Esophagus muscularis mucosa (tissue), 4 donors: ENCODE results near the gene FZD1. TPM values are rescaled to one million over a fixed set of nuclear protein-coding genes. Genes with fewer than 3 reads are reported as not detected.

Source experiments
- DNase-seq: peaks from one replicate; pipeline ENCODE4 v3.0.0-alpha.2; 2017; ENCODE audit errors: extremely low spot score
- H3K27ac ChIP-seq, 4 donors: fragments of 200-600 bp; sonication (generic); replicated peaks in 1 of 4; 1 replicate in 3 of 4; 2 replicates in 1 of 4; pipeline ENCODE4 v1.5.1; 2016 to 2019; ENCODE audit warnings: mild to moderate bottlenecking in 1 of 4
- H3K27me3 ChIP-seq, 4 donors: fragments of 200-600 bp; sonication (generic); one replicate each; pipeline versions ENCODE4 v1.5.1 to v1.6.0; 2016 to 2019
- H3K36me3 ChIP-seq, 4 donors: fragments of 200-600 bp; sonication (generic); one replicate each; pipeline ENCODE4 v1.5.1; 2016 to 2019
- H3K4me1 ChIP-seq, 4 donors: fragments of 200-600 bp; sonication (generic); one replicate each; pipeline ENCODE4 v1.5.1; 2016 to 2019
- H3K4me3 ChIP-seq, 4 donors: fragments of 200-600 bp; sonication (generic); 1 replicate in 2 of 4; 2 replicates in 2 of 4; pipeline ENCODE4 v1.5.1; 2016 to 2019; ENCODE audit warnings: mild to moderate bottlenecking in 4 of 4, moderate library complexity in 1 of 4
- H3K9me3 ChIP-seq, 4 donors: fragments of 200-600 bp; sonication (generic); 1 replicate in 3 of 4; 2 replicates in 1 of 4; pipeline ENCODE4 v1.5.1; 2016 to 2019
- EP300 ChIP-seq: sonication (generic); formaldehyde crosslinking; IDR thresholded peaks from one replicate; pipeline ENCODE4 v1.6.1; 2017; ENCODE audit warnings: antibody characterized with exemption
- POLR2A ChIP-seq: fragments of 450-650 bp; IDR thresholded peaks from one replicate; pipeline ENCODE4 v1.6.1; 2017; ENCODE audit warnings: antibody characterized with exemption, moderate library complexity, mild to moderate bottlenecking, low read depth
- POLR2AphosphoS5 ChIP-seq, 2 donors: sonication (generic); formaldehyde crosslinking; IDR thresholded peaks; one replicate each; pipeline ENCODE4 v1.6.1; 2017; ENCODE audit warnings: antibody characterized with exemption in 2 of 2
- WGBS: methylation state at CpG from one replicate; pipeline ENCODE4 v1.1.5; 2018; 5-methylcytosine and 5-hydroxymethylcytosine counted together
- intact Hi-C: fragments of 100-400 bp; cut with DNase I; formaldehyde crosslinking; loops from one replicate; pipeline ENCODE4 v1.15.1; 2023
- total RNA-seq, 4 donors: library from RNA; depleted of rRNA; stranded (reverse); fragments of >200 nt; gene quantifications; one replicate each; pipeline versions ENCODE4 v1.1.0 to v1.2.1, GENCODE V29; 2016
- TF ChIP-seq, protein P1 (sequence below), 3 experiments: fragments of 200-600 bp in 2 of 3; fragments of 450-650 bp in 1 of 3; sonication (generic) in 2 of 3; IDR thresholded peaks; one replicate each; pipeline ENCODE4 v1.5.1; 2017 to 2019; ENCODE audit warnings: antibody characterized with exemption in 3 of 3, mild to moderate bottlenecking in 2 of 3, moderate library complexity in 1 of 3

The FZD1 gene
- total RNA-seq, 4 donors from 2014 or later, result 12.0 to 22.2 (median 17.4) TPM

DNA sequence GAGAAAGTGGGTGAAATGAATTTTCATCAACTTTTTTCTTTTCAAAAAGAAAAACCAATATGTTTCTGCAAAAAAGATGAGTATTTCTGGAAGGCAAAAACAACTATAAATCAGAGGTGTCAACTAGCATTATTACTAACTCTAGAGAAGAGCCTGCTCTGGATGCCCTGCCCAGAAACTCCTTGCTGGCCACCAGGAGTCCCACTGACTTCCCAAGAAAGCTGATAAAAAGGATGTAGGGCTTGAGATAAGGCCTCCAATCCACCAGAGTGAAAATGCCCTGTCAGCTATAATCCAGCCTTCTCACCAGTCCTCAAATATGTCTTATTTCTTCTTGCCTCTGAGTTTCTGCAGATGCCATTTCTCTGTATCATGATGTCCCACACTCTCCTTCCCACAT lies 16.7 kb upstream of the FZD1 start:
- H3K4me3 ChIP-seq, result no peak overlapping the region
- intact Hi-C loops, result no loop called here
- no peaks in the 10 kb centered on the region for H3K36me3 ChIP-seq
- no peaks in the 10 kb centered on the region for H3K4me1 ChIP-seq
- DNase-seq, result peak; percentile 34
- no peaks in the 10 kb centered on the region for H3K9me3 ChIP-seq
- H3K27ac ChIP-seq, result no peak overlapping the region
- H3K27me3 ChIP-seq, result no peaks in the 10 kb centered on the region
- TF ChIP-seq, protein P1, sequence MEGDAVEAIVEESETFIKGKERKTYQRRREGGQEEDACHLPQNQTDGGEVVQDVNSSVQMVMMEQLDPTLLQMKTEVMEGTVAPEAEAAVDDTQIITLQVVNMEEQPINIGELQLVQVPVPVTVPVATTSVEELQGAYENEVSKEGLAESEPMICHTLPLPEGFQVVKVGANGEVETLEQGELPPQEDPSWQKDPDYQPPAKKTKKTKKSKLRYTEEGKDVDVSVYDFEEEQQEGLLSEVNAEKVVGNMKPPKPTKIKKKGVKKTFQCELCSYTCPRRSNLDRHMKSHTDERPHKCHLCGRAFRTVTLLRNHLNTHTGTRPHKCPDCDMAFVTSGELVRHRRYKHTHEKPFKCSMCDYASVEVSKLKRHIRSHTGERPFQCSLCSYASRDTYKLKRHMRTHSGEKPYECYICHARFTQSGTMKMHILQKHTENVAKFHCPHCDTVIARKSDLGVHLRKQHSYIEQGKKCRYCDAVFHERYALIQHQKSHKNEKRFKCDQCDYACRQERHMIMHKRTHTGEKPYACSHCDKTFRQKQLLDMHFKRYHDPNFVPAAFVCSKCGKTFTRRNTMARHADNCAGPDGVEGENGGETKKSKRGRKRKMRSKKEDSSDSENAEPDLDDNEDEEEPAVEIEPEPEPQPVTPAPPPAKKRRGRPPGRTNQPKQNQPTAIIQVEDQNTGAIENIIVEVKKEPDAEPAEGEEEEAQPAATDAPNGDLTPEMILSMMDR (IDR thresholded peaks at IDR 0.05), result no peak
- TF ChIP-seq EP300 (no peak), POLR2AphosphoS5 (IDR thresholded peaks at IDR 0.05) (no peak), POLR2A (no peak)

DNA sequence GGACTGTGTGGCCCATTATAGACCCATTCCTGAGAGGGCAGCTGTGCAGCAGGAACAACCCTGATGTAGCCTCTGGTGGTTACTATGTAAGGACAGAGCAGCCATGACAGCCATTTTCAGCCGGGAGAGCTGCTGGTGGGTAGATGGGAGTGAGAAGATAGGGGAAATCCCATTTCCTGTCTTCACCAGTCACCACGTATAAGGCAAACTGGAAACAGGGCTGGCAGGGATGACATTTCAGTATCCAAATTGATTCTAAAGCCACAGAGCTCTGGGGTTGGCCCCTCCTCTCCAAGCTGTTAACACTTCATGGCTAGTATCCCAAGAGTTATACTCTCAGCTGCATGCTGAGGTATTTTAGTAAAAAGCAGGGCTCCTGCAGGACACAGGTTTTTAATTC lies 15.2 kb upstream of the FZD1 start:
- Histone ChIP-seq H3K4me1 (no peaks in the 10 kb centered on the region), H3K27me3 (no peaks in the 10 kb centered on the region), H3K9me3 (no peaks in the 10 kb centered on the region), H3K27ac (no peak overlapping the region), H3K4me3 (no peak overlapping the region), H3K36me3 (no peaks in the 10 kb centered on the region)
- WGBS, result 33% methylated on average over 2 of the region's 2 CpGs
- no peak for DNase-seq
- no peak for TF ChIP-seq EP300
- intact Hi-C loops, result no loop called here

DNA sequence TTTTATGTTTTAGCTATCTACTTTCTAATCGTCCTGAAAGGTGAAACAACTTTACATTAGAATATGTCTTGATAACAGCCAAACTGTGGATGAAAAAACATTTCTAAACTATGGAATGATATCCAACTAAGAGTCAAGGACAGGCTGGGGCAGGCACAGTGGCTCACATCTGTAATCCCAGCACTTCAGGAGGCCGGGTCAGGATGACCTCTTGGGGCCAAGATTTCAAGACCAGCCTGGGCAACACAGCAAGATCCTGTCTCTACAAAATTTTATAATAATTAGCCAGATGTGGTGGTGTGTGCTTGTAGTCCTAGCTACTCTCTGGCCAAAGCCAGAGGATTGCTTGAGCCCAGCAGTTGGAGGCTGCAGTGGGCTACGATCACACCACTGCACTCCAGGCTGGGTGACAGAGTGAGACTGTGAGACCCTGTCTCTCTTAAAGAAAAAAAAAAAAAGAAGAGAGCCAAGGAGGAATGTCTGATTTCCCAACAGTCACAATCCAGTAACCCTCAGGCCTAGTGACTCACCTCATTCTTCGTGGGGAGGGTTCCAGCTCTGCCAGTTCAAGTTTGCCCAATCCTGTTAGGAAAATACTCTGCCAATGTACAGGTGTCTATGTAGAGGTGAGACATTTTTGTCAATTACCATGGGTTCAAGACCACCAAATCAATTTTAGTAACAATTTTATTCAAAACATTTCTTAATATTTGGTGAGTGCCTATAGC lies 14.6 kb upstream of the FZD1 start:
- 86% methylated on average over 4 of the region's 4 CpGs for WGBS
- Histone ChIP-seq H3K4me3 (no peak overlapping the region), H3K27me3 (no peaks in the 10 kb centered on the region), H3K36me3 (no peaks in the 10 kb centered on the region), H3K4me1 (no peaks in the 10 kb centered on the region), H3K27ac (no peak overlapping the region), H3K9me3 (no peaks in the 10 kb centered on the region)
- intact Hi-C loops, result no loop called here
- TF ChIP-seq, protein P1 (IDR thresholded peaks at IDR 0.05), result no peak
- TF ChIP-seq POLR2A, result no peak
- no peak for TF ChIP-seq EP300
- TF ChIP-seq POLR2AphosphoS5 (IDR thresholded peaks at IDR 0.05), result no peak
- DNase-seq, result no peak

DNA sequence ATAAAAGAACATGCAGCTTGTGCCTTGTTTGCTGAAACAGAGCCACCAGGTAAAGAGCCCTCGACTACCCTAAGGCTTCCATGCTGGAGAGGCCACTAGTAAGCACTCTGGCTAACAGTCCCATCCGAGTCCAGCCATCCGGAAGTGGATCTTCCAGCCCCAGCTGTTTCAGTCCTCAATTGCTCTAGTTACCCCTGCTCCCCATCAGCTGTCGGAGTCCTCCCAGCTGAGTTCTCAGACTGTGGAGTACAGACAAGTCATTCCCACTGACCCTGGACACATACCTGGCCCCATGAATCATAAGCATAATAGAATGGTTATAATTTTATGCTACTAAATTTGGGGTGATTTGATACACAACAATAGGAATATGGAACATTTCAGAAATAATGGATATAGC lies 13.5 kb upstream of the FZD1 start:
- intact Hi-C loops, result no loop called here
- no peaks in the 10 kb centered on the region for H3K27me3 ChIP-seq
- DNase-seq, result no peak
- H3K4me3 ChIP-seq, result no peak overlapping the region
- TF ChIP-seq POLR2AphosphoS5 (IDR thresholded peaks at IDR 0.05), result no peak
- TF ChIP-seq POLR2A, result no peak
- TF ChIP-seq, protein P1 (IDR thresholded peaks at IDR 0.05), result no peak
- no peak for TF ChIP-seq EP300
- no peaks in the 10 kb centered on the region for H3K4me1 ChIP-seq
- no peak overlapping the region for H3K27ac ChIP-seq
- H3K9me3 ChIP-seq, result peaks cover 0 to 5% (median under 1%) of the 10 kb centered on the region in 4 donors
- 86% methylated on average over 1 of the region's 4 CpGs for WGBS
- H3K36me3 ChIP-seq, result no peaks in the 10 kb centered on the region

DNA sequence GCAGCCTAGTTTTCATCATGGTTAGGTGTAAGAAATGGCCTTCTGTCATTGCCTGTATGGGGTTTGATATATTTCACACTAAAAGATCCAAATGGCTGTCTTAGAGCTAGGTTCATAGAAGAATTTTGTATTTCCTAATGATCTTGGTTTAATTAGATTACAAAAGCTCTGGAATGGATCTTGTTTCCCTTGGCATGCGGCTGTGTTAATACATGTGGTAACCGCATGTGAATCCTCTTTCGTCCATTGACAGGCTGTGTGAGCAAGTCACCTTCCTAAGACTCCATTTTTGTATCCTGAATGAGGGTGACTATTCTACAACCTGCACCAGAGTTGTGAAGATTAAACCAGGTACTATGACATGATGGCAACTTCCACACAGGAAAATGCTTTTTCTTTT lies 12.4 kb upstream of the FZD1 start:
- intact Hi-C loops, result no loop called here
- TF ChIP-seq POLR2A, result no peak
- TF ChIP-seq, protein P1 (IDR thresholded peaks at IDR 0.05), result no peak
- no peak for TF ChIP-seq POLR2AphosphoS5 (IDR thresholded peaks at IDR 0.05)
- no peak for TF ChIP-seq EP300
- Histone ChIP-seq H3K9me3 (peaks cover 0 to 7% (median 2%) of the 10 kb centered on the region in 4 donors), H3K4me1 (no peaks in the 10 kb centered on the region), H3K27me3 (no peaks in the 10 kb centered on the region), H3K36me3 (no peaks in the 10 kb centered on the region), H3K27ac (no peak overlapping the region), H3K4me3 (no peak overlapping the region)
- no peak for DNase-seq
- WGBS, result 85% methylated on average over 3 of the region's 3 CpGs
